GM12874 (cell line): ENCODE measurements around the gene GYG1.

Experiments used
- CTCF ChIP-seq: IDR thresholded peaks from 2 replicates; pipeline ENCODE4 v1.5.1; 2011; ENCODE audit warnings: low read depth, mild to moderate bottlenecking, control low read depth, low read length, moderate library complexity; ENCODE audit not compliant: insufficient read depth

GYG1 gene

GRCh38 chr3:148992027-148992634 lies 791 bp downstream of the GYG1 start:
- TF ChIP-seq CTCF: no peak

DNA sequence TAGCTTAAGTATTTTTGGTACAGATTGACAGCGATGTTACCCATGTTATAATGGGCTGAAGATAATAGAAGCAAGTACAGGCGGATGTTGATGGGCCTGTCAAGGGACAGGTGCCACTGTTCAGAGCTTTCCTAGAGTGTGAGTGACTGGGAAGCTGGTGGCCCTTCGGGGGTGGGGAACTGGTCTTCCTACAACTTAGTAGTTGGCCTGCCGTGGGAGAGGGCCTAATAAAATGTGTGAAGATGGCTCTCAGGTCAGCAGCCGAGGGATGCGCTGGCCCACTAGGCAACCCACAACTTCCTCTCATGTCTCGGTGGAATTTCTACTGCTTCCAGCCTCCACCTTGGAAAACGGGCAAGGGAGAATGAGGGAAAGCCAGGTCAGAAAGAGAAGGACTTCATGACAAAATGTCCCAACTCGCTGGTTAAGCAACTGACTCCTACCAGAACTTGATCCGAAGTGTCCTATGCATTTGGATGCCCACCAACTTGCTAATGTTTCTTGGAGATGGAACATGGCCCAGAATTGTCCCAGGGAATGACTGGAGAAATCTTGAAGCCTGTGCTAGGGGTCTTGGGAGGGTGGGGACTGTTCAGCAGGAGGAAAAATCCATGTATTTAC lies 1.4 kb downstream of the GYG1 start:
- TF ChIP-seq CTCF: no peak

DNA sequence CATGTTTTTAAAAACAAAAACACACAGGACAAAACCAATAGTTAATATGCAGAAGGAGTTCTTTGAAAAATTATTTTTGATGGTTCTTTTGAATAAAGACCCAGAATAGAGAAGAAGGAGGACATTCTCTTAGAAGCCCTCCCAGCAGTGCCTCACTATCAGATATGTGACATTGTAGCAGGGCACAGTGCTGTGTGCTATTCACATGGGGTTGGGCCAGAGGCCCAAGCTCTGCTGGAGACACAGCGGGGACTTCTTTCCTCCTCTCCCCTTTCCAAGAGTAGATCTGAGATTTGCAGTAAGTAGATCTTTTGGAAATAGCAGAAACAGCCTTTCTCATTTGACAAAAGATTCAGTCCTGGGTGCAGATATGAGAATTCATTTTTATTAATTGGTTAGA lies 6.3 kb downstream of the GYG1 start:
- no peak for TF ChIP-seq CTCF

- no peak for TF ChIP-seq CTCF
Observed at GRCh38 chr3:148998297-148998696, 7.0 kb downstream of the GYG1 start.

DNA sequence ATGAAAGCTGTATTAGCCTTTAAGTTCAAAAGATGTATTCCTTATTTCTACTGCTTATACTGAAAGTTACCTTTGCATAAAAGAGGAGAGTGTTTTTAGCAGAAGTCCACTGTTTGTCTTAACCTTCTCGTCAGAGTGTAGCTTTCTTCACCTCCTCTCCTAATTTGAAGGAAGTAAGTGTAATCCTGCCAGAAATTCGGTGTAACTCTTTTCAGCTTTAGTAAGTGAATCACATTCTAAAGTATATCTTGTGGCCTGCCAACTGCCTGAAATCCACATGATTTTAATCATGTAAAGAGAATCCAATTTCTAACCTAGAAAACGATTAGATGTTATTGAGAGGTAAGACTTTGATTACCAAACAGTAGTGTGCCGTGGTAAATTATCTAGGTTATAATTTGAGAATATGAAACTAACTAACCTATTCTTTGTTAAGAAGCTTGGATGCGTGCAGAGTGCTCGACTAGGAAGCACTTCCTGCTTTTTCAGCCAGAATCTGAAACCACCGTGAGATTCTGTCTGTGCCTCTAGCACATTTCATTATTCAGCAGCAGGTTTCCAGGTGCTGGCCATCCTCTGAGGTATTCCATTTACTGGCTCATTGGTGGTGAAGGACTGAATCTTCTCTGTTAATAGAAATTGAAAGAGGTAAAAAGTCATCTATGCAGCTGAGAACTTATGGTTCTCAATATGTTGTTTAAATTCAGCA lies 7.5 kb downstream of the GYG1 start:
- no peak for TF ChIP-seq CTCF

DNA sequence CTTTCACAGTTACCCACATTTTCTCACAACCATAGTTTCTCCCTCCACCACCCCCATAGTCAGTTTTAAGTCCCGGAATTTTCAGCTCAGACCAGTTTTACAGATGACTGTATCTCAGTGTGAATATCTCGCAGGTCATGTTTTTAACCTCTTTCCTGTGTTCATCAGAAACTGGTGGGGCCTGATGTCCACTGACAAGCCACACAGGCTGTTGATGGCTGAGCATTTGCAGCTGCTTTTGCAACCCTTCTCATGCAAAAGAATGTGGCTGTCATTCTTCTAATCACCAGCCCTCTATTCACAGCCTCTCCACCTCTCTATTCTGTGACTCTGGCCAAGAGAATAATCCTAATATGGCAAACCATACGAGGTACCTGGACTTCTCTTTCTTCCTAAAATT lies 8.5 kb downstream of the GYG1 start:
- no peak for TF ChIP-seq CTCF

DNA sequence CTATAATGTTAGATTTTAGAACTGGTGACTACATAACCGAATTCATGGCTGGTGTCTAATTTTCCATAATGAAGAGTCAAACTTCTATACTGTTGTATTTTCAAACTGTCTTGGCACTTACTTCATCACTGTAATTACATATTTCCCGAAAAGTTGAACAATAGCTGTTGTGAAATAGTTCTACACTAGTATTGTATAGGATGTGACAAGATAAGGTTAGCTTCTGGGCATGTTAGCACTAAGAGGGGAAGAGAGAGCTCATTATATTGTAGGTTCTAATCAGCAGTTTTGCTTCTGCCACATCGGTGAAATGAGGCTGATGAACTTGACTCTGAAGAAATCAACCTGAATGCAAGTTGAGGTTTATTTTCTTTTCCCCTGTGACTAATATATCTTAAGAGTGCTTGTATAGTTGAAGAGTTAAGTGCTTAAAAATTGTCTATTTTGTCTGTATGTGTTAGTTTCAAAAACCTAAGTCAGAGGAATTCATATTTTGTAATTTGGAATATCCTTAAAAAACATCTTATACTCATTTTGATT lies 8.9 kb downstream of the GYG1 start:
- TF ChIP-seq CTCF: no peak
